Panc1 (cell line): ENCODE data around the gene DHRS13. TPM values are rescaled to one million over a fixed set of nuclear protein-coding genes. Genes with fewer than 3 reads are reported as not detected.
"Not testable (repeated sequence)": the region's sequence is repeated elsewhere in the genome, so short reads cannot be mapped to it uniquely, and the experiment has no call there.

Source experiments
- ATAC-seq: fragments of 200-7000 bp; cut with Tn5 transposase; 2 replicates; pipeline ENCODE4 v1.9.1; 2020; ENCODE audit warnings: mild to moderate bottlenecking, moderate library complexity
- BruUV-seq: library from RNA; stranded (reverse); fragments of 400-500 nt; replicated peaks from 2 replicates; lab custom pipeline; 2021; lab: Mats Ljungman, UMichigan
- CTCF ChIA-PET: fragments of 300-600 bp; sonication (Branson Sonifier 250); formaldehyde crosslinking; loops from one replicate; lab custom pipeline; 2022; ENCODE audit warnings: antibody characterized with exemption; lab: Charles Lee
- POLR2A ChIA-PET: fragments of 300-600 bp; sonication (Branson Sonifier 250); formaldehyde crosslinking; loops from one replicate; lab custom pipeline; 2022; ENCODE audit warnings: antibody characterized with exemption; lab: Charles Lee
- DNase-seq: peaks from one replicate; pipeline ENCODE4 v3.0.0-alpha.2; 2010; ENCODE audit warnings: low read depth, low spot score
- H3K27ac ChIP-seq: 2 replicates; pipeline ENCODE4 v1.5.1; 2011; ENCODE audit warnings: mild to moderate bottlenecking, low read length, inconsistent platforms
- H3K27me3 ChIP-seq: fragments of 200-500 bp; sonication (Bioruptor generic); 2 replicates; pipeline ENCODE4 v1.6.0; 2014; ENCODE audit warnings: low read length, inconsistent platforms; ENCODE audit not compliant: control insufficient read depth, insufficient read depth
- H3K36me3 ChIP-seq: fragments of 200-500 bp; sonication (Bioruptor generic); 2 replicates; pipeline ENCODE4 v1.5.1; 2014; ENCODE audit warnings: inconsistent platforms, mild to moderate bottlenecking, low read length, moderate library complexity; ENCODE audit not compliant: control insufficient read depth, insufficient read depth
- H3K4me1 ChIP-seq: 2 replicates; pipeline ENCODE4 v1.5.1; 2011; ENCODE audit warnings: inconsistent platforms, mild to moderate bottlenecking, low read length, moderate library complexity; ENCODE audit not compliant: control insufficient read depth, insufficient read depth
- H3K4me3 ChIP-seq, 2 experiments: 2 replicates each; pipeline ENCODE4 v1.5.1; 2011 to 2012; ENCODE audit warnings: low read depth in 2 of 2, low read length in 2 of 2, mild to moderate bottlenecking in 2 of 2, inconsistent platforms in 1 of 2, moderate library complexity in 1 of 2
- H3K9me3 ChIP-seq: fragments of 200-500 bp; sonication (Bioruptor generic); 2 replicates; pipeline ENCODE4 v1.5.1; 2014; ENCODE audit warnings: low read depth, mild to moderate bottlenecking, inconsistent platforms, low read length, moderate library complexity; ENCODE audit not compliant: control insufficient read depth, insufficient read depth
- CTCF ChIP-seq: fragments of 450-650 bp; IDR thresholded peaks from 2 replicates; pipeline ENCODE4 v1.5.1; 2017; ENCODE audit warnings: mild to moderate bottlenecking
- POLR2AphosphoS5 ChIP-seq: IDR thresholded peaks from 2 replicates; pipeline ENCODE4 v1.6.1; 2012; ENCODE audit warnings: mild to moderate bottlenecking, low read depth, low read length, moderate library complexity
- REST ChIP-seq, 2 experiments: IDR thresholded peaks; 2 replicates each; pipeline ENCODE4 v1.6.1; 2011 to 2012; ENCODE audit warnings: low read depth in 2 of 2, control low read depth in 1 of 2, low read length in 1 of 2, mild to moderate bottlenecking in 1 of 2, moderate library complexity in 1 of 2; ENCODE audit not compliant: insufficient read depth in 1 of 2
- SIN3A ChIP-seq: IDR thresholded peaks from 2 replicates; pipeline ENCODE4 v1.6.1; 2012; ENCODE audit warnings: low read depth, mild to moderate bottlenecking, low read length, moderate library complexity, borderline replicate concordance; ENCODE audit not compliant: insufficient read depth
- TCF7L2 ChIP-seq: IDR thresholded peaks from 2 replicates; pipeline ENCODE4 v1.6.1; 2011; ENCODE audit warnings: mild to moderate bottlenecking, low read depth, low read length, inconsistent platforms
- in situ Hi-C: cut with HindIII; loops from 2 replicates; pipeline ENCODE4 v1.10.0; 2016; ENCODE audit warnings: low sequenced_read_pairs, low pct_unique_long_range_greater_than_20kb
- intact Hi-C: fragments of 100-400 bp; cut with micrococcal nuclease; formaldehyde crosslinking; loops from one replicate; pipeline ENCODE4 v1.10.0; 2022; ENCODE audit not compliant: unreplicated experiment
- total RNA-seq: library from RNA; stranded (reverse); gene quantifications from one replicate; pipeline ENCODE4 v1.2.1, GENCODE V29; 2021; ENCODE audit not compliant: unreplicated experiment

The DHRS13 gene
- total RNA-seq, 1 experiment from 2014 or later = 5.2 TPM

GRCh38 chr17:28893248-28894183 is 9.4 kb downstream of the DHRS13 start:
- H3K36me3 ChIP-seq, H3K9me3 ChIP-seq, ATAC-seq, intact Hi-C loops, in situ Hi-C loops, BruUV-seq, POLR2A ChIA-PET, H3K4me3 ChIP-seq, DNase-seq, H3K27me3 ChIP-seq, H3K27ac ChIP-seq: not testable (repeated sequence)
- CTCF ChIA-PET = interaction anchor here (0.7 to 1.3 kb wide), 3 partner anchors 13 to 144 kb away, joined by 4 to 7 read pairs (median 5); no protein-coding TSS in a partner anchor
- H3K4me1 ChIP-seq = peaks cover 15% of the 10 kb centered on the region

DNA sequence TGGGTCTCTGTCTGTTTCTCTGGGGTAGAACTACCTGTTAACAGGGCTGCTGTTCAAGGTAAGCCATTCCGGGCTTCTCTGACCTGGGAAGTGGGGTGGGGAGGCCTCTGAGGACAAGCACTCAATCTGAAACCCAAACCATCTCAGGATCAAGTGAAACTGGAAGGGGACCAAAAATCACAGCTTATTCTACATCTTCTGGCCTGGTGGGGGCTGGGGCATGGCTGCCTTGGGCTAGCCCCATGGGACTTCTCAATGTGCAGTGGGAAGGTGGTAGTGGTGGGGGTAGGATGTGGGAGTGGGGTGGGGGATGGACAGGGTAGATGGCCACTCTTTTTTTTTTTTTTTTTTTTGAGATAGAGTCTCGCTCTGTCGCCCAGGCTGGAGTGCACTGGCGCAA is 10.9 kb downstream of the DHRS13 start:
- no peaks in the 10 kb centered on the region for H3K27me3 ChIP-seq
- intact Hi-C loops = no loop called here
- no peaks in the 10 kb centered on the region for H3K9me3 ChIP-seq
- ChIA-PET POLR2A (no interaction called here), CTCF (interaction anchor here (0.9 kb wide), 1 partner anchor 62 kb away, joined by 6 read pairs; no protein-coding TSS in a partner anchor)
- no peak overlapping the region for H3K27ac ChIP-seq
- no peaks in the 10 kb centered on the region; the same call in 1 of the 2 replicates for H3K36me3 ChIP-seq
- in situ Hi-C loops = no loop called here
- ATAC-seq (no peak), DNase-seq (no peak)
- H3K4me1 ChIP-seq = peaks cover 8% of the 10 kb centered on the region
- no peak overlapping the region for H3K4me3 ChIP-seq
- no TSS peak for BruUV-seq
- TF ChIP-seq REST (IDR thresholded peaks at IDR 0.05; ENCODE audit: insufficient read depth in 1 of 2, low read depth in 2 of 2, low read length in 1 of 2) (no peak), SIN3A (no peak), TCF7L2 (no peak), POLR2AphosphoS5 (no peak), CTCF (no peak)

DNA sequence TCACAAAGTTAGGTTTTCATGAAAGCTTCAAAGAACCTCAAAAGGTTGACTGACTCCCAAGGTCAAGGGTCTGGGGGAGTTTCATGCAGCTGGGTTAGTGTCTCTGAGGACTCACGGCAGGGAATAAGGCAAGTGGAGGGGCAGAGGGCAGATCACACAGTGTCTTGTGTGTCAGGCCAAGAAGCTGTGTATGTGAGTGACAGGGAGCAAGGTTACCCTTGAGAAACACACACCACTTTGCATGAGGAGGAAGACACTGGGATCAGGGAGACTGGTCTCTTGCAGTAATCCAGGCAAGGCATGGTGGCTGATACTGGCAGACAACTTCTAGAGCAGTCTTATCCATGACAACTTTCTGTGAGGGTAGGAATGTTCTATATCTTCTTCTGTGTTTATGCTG is 11.7 kb downstream of the DHRS13 start:
- Histone ChIP-seq H3K27ac (no peak overlapping the region), H3K4me1 (peaks cover 3% of the 10 kb centered on the region), H3K27me3 (no peaks in the 10 kb centered on the region), H3K36me3 (no peaks in the 10 kb centered on the region), H3K4me3 (no peak overlapping the region), H3K9me3 (no peaks in the 10 kb centered on the region)
- ATAC-seq = no peak; the same call in 1 of the 2 replicates
- DNase-seq = no peak
- no peak for TF ChIP-seq TCF7L2
- no peak for TF ChIP-seq REST (IDR thresholded peaks at IDR 0.05; ENCODE audit: insufficient read depth in 1 of 2, low read depth in 2 of 2, low read length in 1 of 2)
- no peak for TF ChIP-seq POLR2AphosphoS5
- TF ChIP-seq CTCF = no peak
- TF ChIP-seq SIN3A = no peak
- ChIA-PET POLR2A (no interaction called here), CTCF (interaction anchor here (1.1 kb wide), 1 partner anchor 127 kb away, joined by 3 read pairs; no protein-coding TSS in a partner anchor)
- in situ Hi-C loops (no loop called here), intact Hi-C loops (no loop called here)
- no TSS peak for BruUV-seq
